ENCODE measurements around the gene FAT2.

DNA sequence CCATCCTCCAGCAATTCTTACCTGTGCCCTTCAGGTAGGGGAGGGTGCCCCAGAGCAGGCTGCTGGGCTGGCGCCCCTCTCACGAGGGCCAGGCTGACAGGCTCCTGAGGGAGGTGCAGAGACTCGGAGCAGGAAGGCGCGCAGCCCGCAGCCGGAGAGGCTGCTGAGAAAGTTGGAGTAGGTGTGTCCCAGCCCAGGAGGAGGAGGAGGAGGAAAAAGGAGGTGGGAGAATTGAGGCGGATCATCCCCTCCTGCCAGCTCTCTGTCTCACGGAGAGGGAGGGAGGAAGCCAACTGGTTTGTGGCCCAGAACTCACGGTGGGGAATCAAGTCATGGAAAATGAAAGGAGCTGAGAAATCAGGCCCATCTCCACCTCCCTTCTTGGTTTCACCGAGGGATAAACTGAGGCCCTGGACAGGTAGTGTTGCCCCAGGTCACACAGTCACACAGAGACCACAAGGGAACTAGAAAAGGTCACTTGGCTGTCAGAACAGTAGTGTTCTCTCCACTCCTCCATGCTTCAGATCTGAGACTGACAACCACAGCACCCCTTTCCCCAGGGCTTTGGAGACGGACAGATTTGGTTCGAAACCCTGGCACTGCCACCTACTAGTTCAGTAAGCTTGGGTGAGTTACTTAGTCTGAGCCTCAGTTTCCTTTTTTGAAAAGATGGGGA is at the start of gene FAT2:
- TF ChIP-seq EZH2phosphoT487 (IDR thresholded peaks at IDR 0.05; ENCODE audit: low read depth) (no peak), CTCF (IDR thresholded peaks at IDR 0.05; ENCODE audit: low read depth, low read length) (no peak)
